KMS-11 (cell line): ENCODE results near the gene PSMD11.
"Not testable (repeated sequence)": the region's sequence is repeated elsewhere in the genome, so short reads cannot be mapped to it uniquely, and the experiment has no call there.

Experiments used
- H2AFZ ChIP-seq: fragments of 200-600 bp; sonication (generic); 2 replicates; pipeline ENCODE4 v1.6.1; 2016; ENCODE audit warnings: antibody characterized with exemption, mixed run types, low read depth
- H3K27ac ChIP-seq: fragments of 200-600 bp; sonication (generic); 2 replicates; pipeline ENCODE4 v1.6.1; 2016; ENCODE audit warnings: mild to moderate bottlenecking, mixed run types
- H3K27me3 ChIP-seq: fragments of 200-600 bp; sonication (generic); 2 replicates; pipeline ENCODE4 v1.6.1; 2017; ENCODE audit warnings: mild to moderate bottlenecking, low read depth, mixed run types, moderate library complexity; ENCODE audit not compliant: insufficient read depth
- H3K36me3 ChIP-seq: fragments of 200-600 bp; sonication (generic); 2 replicates; pipeline ENCODE4 v1.6.1; 2017; ENCODE audit warnings: mild to moderate bottlenecking, mixed run types; ENCODE audit not compliant: insufficient read depth
- H3K4me1 ChIP-seq: fragments of 200-600 bp; sonication (generic); 2 replicates; pipeline ENCODE4 v1.6.1; 2016; ENCODE audit warnings: mild to moderate bottlenecking, low read depth, mixed run types; ENCODE audit not compliant: poor library complexity, severe bottlenecking
- H3K4me2 ChIP-seq: fragments of 200-600 bp; sonication (generic); 2 replicates; pipeline ENCODE4 v1.7.0; 2016; ENCODE audit warnings: mild to moderate bottlenecking, mixed run types
- H3K4me3 ChIP-seq: fragments of 200-600 bp; sonication (generic); IDR thresholded peaks from 2 replicates; pipeline ENCODE4 v1.6.1; 2017; ENCODE audit warnings: low read depth, low read length, mixed read lengths; ENCODE audit not compliant: insufficient read depth
- H3K79me2 ChIP-seq: fragments of 200-600 bp; sonication (generic); 2 replicates; pipeline ENCODE4 v1.6.1; 2016; ENCODE audit warnings: low read depth, mixed run types; ENCODE audit not compliant: insufficient read depth
- H3K9ac ChIP-seq: fragments of 200-600 bp; sonication (generic); 2 replicates; pipeline ENCODE4 v1.6.1; 2016; ENCODE audit warnings: mild to moderate bottlenecking, mixed run types
- H4K20me1 ChIP-seq: fragments of 200-600 bp; sonication (generic); 2 replicates; pipeline ENCODE4 v1.6.1; 2016; ENCODE audit warnings: mild to moderate bottlenecking, mixed run types; ENCODE audit not compliant: insufficient read depth
- TF ChIP-seq, protein P1 (sequence below): fragments of 200-600 bp; sonication (generic); conservative IDR thresholded peaks from 2 replicates; pipeline ENCODE4 v1.6.1; 2017; ENCODE audit warnings: low read depth, mild to moderate bottlenecking, antibody characterized with exemption, low read length, moderate library complexity, mixed read lengths

Gene PSMD11

GRCh38 chr17:32449963-32450362, 5.7 kb downstream of the PSMD11 start:
- Histone ChIP-seq H3K4me2 (no peak overlapping the region), H3K4me3 (no peak overlapping the region), H3K36me3 (peaks cover 51% of the 10 kb centered on the region; the same call in 1 of the 2 replicates), H3K79me2 (peaks cover 99% of the 10 kb centered on the region), H3K9ac (no peak overlapping the region), H3K27me3 (no peaks in the 10 kb centered on the region), H4K20me1 (peaks cover 27% of the 10 kb centered on the region), H3K4me1 (peaks cover 33% of the 10 kb centered on the region), H2AFZ (no peak overlapping the region), H3K27ac (no peak overlapping the region)
- TF ChIP-seq, protein P1, sequence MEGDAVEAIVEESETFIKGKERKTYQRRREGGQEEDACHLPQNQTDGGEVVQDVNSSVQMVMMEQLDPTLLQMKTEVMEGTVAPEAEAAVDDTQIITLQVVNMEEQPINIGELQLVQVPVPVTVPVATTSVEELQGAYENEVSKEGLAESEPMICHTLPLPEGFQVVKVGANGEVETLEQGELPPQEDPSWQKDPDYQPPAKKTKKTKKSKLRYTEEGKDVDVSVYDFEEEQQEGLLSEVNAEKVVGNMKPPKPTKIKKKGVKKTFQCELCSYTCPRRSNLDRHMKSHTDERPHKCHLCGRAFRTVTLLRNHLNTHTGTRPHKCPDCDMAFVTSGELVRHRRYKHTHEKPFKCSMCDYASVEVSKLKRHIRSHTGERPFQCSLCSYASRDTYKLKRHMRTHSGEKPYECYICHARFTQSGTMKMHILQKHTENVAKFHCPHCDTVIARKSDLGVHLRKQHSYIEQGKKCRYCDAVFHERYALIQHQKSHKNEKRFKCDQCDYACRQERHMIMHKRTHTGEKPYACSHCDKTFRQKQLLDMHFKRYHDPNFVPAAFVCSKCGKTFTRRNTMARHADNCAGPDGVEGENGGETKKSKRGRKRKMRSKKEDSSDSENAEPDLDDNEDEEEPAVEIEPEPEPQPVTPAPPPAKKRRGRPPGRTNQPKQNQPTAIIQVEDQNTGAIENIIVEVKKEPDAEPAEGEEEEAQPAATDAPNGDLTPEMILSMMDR = no peak

DNA sequence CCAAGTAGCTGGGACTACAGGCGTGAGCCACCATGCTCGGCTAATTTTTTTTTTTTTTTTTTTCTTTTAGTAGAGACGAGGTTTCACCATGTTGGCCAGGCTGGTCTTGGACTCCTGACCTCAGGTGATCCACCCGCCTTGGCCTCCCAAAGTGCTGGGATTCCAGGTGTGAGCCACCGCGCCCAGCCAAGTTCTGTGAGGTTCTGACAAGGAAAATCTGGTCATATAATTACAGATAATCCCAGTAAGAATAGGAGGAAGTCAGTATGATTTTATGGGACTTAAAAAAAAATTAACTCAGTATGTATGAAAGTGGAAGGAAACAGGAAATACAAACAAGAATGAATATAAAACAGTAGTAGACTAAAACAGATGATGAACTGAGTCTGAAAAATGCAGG, 6.1 kb downstream of the PSMD11 start:
- not testable (repeated sequence) for H3K4me3 ChIP-seq, H2AFZ ChIP-seq, H3K27ac ChIP-seq, H3K27me3 ChIP-seq, H3K9ac ChIP-seq, H3K4me2 ChIP-seq
- peaks cover 99% of the 10 kb centered on the region for H3K79me2 ChIP-seq
- H3K4me1 ChIP-seq = peaks cover 38% of the 10 kb centered on the region
- peaks cover 27% of the 10 kb centered on the region for H4K20me1 ChIP-seq
- H3K36me3 ChIP-seq = peaks cover 55% of the 10 kb centered on the region; the same call in 1 of the 2 replicates

DNA sequence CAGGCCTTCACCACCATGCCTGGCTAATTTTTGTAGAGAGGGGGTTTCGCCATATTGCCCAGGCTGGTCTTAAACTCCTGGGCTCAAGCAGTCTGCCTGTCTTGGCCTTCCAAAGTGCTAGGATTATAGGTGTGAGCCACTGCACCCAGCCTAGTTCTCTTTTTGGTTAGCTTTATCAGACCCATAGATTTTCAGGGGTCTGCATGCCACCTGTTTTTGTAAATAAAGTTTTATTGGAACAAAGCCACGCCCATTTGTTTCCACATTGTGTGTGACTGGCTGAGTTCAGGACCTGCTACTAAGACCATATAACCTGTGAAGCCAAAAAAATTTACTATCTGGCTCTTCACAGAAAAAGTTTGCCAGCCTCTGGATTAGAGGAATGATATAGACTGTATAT, 7.6 kb downstream of the PSMD11 start:
- peaks cover 99% of the 10 kb centered on the region for H3K79me2 ChIP-seq
- no peak overlapping the region for H3K4me2 ChIP-seq
- peaks cover 17% of the 10 kb centered on the region for H4K20me1 ChIP-seq
- no peaks in the 10 kb centered on the region for H3K27me3 ChIP-seq
- TF ChIP-seq, protein P1 = no peak
- no peak overlapping the region for H3K27ac ChIP-seq
- H3K9ac ChIP-seq = no peak overlapping the region
- H3K4me3 ChIP-seq = no peak overlapping the region
- H3K36me3 ChIP-seq = peaks cover 67% of the 10 kb centered on the region; the same call in 1 of the 2 replicates
- H2AFZ ChIP-seq = no peak overlapping the region
- peaks cover 39% of the 10 kb centered on the region for H3K4me1 ChIP-seq

DNA sequence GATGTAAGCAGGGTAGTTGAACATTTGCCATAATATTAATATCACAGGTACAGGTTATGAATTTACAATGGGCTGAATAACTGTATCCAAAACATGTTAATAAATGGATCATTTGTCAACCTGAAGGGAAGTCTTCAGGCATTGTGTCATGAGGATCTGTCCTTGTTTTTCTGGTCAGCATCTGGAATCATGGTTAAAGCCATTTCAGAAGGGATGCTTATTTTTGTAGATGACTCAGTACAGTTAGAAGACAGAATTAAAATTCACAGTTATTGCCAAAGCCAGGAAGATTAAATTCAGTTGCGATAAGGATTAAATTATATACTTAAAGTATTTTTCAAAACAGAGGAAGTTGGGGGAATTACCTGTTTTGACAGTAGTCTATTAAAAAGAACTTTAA, 8.0 kb downstream of the PSMD11 start:
- Histone ChIP-seq H3K79me2 (peaks cover 99% of the 10 kb centered on the region), H3K4me1 (peaks cover 39% of the 10 kb centered on the region), H3K36me3 (peaks cover 67% of the 10 kb centered on the region; the same call in 1 of the 2 replicates), H3K27ac (no peak overlapping the region), H3K27me3 (no peaks in the 10 kb centered on the region), H3K9ac (no peak overlapping the region), H3K4me3 (no peak overlapping the region), H3K4me2 (no peak overlapping the region), H4K20me1 (peaks cover 18% of the 10 kb centered on the region), H2AFZ (no peak overlapping the region)
- TF ChIP-seq, protein P1 = no peak

- Histone ChIP-seq H3K79me2 (peaks cover 98% of the 10 kb centered on the region), H4K20me1 (peaks cover 23% of the 10 kb centered on the region), H3K27ac (no peak overlapping the region), H3K27me3 (no peaks in the 10 kb centered on the region), H3K4me1 (peaks cover 37% of the 10 kb centered on the region), H3K4me3 (no peak overlapping the region), H3K36me3 (peaks cover 69% of the 10 kb centered on the region; the same call in 1 of the 2 replicates), H2AFZ (no peak overlapping the region), H3K9ac (no peak overlapping the region), H3K4me2 (no peak overlapping the region)
- TF ChIP-seq, protein P1 = no peak
These were observed 9.1 kb downstream of the PSMD11 start for GRCh38 chr17:32453370-32453769.
